Ishikawa (cell line): ENCODE measurements around the gene C5.

Experiments used
- EGR1 ChIP-seq: IDR thresholded peaks from 2 replicates; pipeline ENCODE4 v1.6.1; 2012
- EP300 ChIP-seq: IDR thresholded peaks from 2 replicates; pipeline ENCODE4 v1.6.1; 2012; ENCODE audit warnings: borderline replicate concordance
- RAD21 ChIP-seq: IDR thresholded peaks from 2 replicates; pipeline ENCODE4 v1.6.1; 2012; ENCODE audit warnings: low read depth
- REST ChIP-seq: IDR thresholded peaks from 2 replicates; pipeline ENCODE4 v1.6.1; 2012; ENCODE audit warnings: low read depth, mild to moderate bottlenecking
- YY1 ChIP-seq: IDR thresholded peaks from 2 replicates; pipeline ENCODE4 v1.6.1; 2012; ENCODE audit warnings: low read depth

GRCh38 chr9:121066850-121067249 is 16.8 kb upstream of the C5 start:
- no peak for TF ChIP-seq RAD21
- TF ChIP-seq YY1: no peak
- no peak for TF ChIP-seq EGR1
- no peak for TF ChIP-seq EP300
- TF ChIP-seq REST: no peak
